Measurements from ENCODE around the gene SH3BP4.

SH3BP4 gene

GRCh38 chr2:234999740-235000425 is 48.1 kb downstream of the SH3BP4 start:
- no peak for DNase-seq (ENCODE audit: low spot score)

- no peak for DNase-seq (ENCODE audit: low spot score)
These were observed 48.8 kb downstream of the SH3BP4 start for GRCh38 chr2:235000426-235001236.

GRCh38 chr2:235001237-235002133 is 49.7 kb downstream of the SH3BP4 start:
- DNase-seq (ENCODE audit: low spot score) = no peak

GRCh38 chr2:235002198-235003095 is 50.6 kb downstream of the SH3BP4 start:
- no peak for DNase-seq (ENCODE audit: low spot score)

- DNase-seq (ENCODE audit: low spot score) = no peak
These were observed 51.4 kb downstream of the SH3BP4 start for GRCh38 chr2:235003096-235003775.

- no peak for DNase-seq (ENCODE audit: low spot score)
These were observed 52.6 kb downstream of the SH3BP4 start for GRCh38 chr2:235004329-235004903.

- no peak for DNase-seq (ENCODE audit: low spot score)
These were observed 53.2 kb downstream of the SH3BP4 start for GRCh38 chr2:235005023-235005422.

GRCh38 chr2:235005603-235006259 is 53.9 kb downstream of the SH3BP4 start:
- DNase-seq (ENCODE audit: low spot score) = peak; percentile 89

- DNase-seq (ENCODE audit: low spot score) = no peak
These were observed 54.6 kb downstream of the SH3BP4 start for GRCh38 chr2:235006461-235006860.

GRCh38 chr2:235006986-235007385 is 55.2 kb downstream of the SH3BP4 start:
- DNase-seq (ENCODE audit: low spot score) = no peak

- no peak for DNase-seq (ENCODE audit: low spot score)
These were observed 56.0 kb downstream of the SH3BP4 start for GRCh38 chr2:235007664-235008457.

GRCh38 chr2:235008584-235009044 is 56.8 kb downstream of the SH3BP4 start:
- no peak for DNase-seq (ENCODE audit: low spot score)

GRCh38 chr2:235009081-235009480 is 57.3 kb downstream of the SH3BP4 start:
- no peak for DNase-seq (ENCODE audit: low spot score)

GRCh38 chr2:235010117-235010714 is 58.4 kb downstream of the SH3BP4 start:
- DNase-seq (ENCODE audit: low spot score) = no peak

- DNase-seq (ENCODE audit: low spot score) = no peak
These were observed 59.8 kb downstream of the SH3BP4 start for GRCh38 chr2:235011607-235011928.

GRCh38 chr2:235011929-235012631 is 60.3 kb downstream of the SH3BP4 start:
- no peak for DNase-seq (ENCODE audit: low spot score)

- DNase-seq (ENCODE audit: low spot score) = peak; percentile 74
These were observed 65.6 kb downstream of the SH3BP4 start for GRCh38 chr2:235017441-235017840.

GRCh38 chr2:235018838-235019237 is 67.0 kb downstream of the SH3BP4 start:
- no peak for DNase-seq (ENCODE audit: low spot score)
